Measurements from ENCODE around the gene ATP5PD. TPM values are rescaled to one million over a fixed set of nuclear protein-coding genes. Genes with fewer than 3 reads are reported as not detected.
A peak's percentile ranks its signal among the peaks of the same experiment; 100 is the strongest.
"Not testable (repeated sequence)": the region's sequence is repeated elsewhere in the genome, so short reads cannot be mapped to it uniquely, and the experiment has no call there.

ATP5PD gene
- total RNA-seq, 1 donor from 2014 or later, result 188 TPM

GRCh38 chr17:75024686-75025397 lies 21.9 kb downstream of the ATP5PD start:
- no peak for DNase-seq (ENCODE audit: low read depth in 2 of 2)

- DNase-seq (ENCODE audit: low read depth in 2 of 2), result no peak
These were observed 26.2 kb downstream of the ATP5PD start for GRCh38 chr17:75020331-75021110.

GRCh38 chr17:75019710-75020109 lies 27.1 kb downstream of the ATP5PD start:
- no peak for DNase-seq (ENCODE audit: low read depth in 2 of 2)

GRCh38 chr17:75019146-75019545 lies 27.6 kb downstream of the ATP5PD start:
- DNase-seq (ENCODE audit: low read depth in 2 of 2), result no peak

GRCh38 chr17:75013092-75013559 lies 33.6 kb downstream of the ATP5PD start:
- DNase-seq (ENCODE audit: low read depth in 2 of 2), result no peak

GRCh38 chr17:75012346-75013091 lies 34.2 kb downstream of the ATP5PD start, which contains the start of gene MRPL58:
MRPL58 (plus strand) TSS chr17:75012670; CDS start chr17:75012687, 17 bp downstream.
- peak; percentile 64 to 81 for DNase-seq (ENCODE audit: low read depth in 2 of 2)

- DNase-seq (ENCODE audit: low read depth in 2 of 2), result no peak
These were observed 34.7 kb downstream of the ATP5PD start for GRCh38 chr17:75012096-75012345.

GRCh38 chr17:75011401-75012095 lies 35.2 kb downstream of the ATP5PD start:
- DNase-seq (ENCODE audit: low read depth in 2 of 2), result peak; percentile 49 to 71

- peak; percentile 92 to 99 for DNase-seq (ENCODE audit: low read depth in 2 of 2)
These were observed 35.9 kb downstream of the ATP5PD start for GRCh38 chr17:75010683-75011400.

GRCh38 chr17:75009139-75009724 lies 37.5 kb downstream of the ATP5PD start:
- no peak for DNase-seq (ENCODE audit: low read depth in 2 of 2)

GRCh38 chr17:75008373-75008772 lies 38.4 kb downstream of the ATP5PD start:
- no peak for DNase-seq (ENCODE audit: low read depth in 2 of 2)

GRCh38 chr17:75006653-75007052 lies 40.1 kb downstream of the ATP5PD start:
- no peak for DNase-seq (ENCODE audit: low read depth in 2 of 2)

- DNase-seq (ENCODE audit: low read depth in 2 of 2), result not testable (repeated sequence)
These were observed 40.7 kb downstream of the ATP5PD start for GRCh38 chr17:75006084-75006483.

GRCh38 chr17:75005291-75005690 lies 41.5 kb downstream of the ATP5PD start:
- no peak for DNase-seq (ENCODE audit: low read depth in 2 of 2)

GRCh38 chr17:75004371-75004770 lies 42.4 kb downstream of the ATP5PD start:
- no peak for DNase-seq (ENCODE audit: low read depth in 2 of 2)

GRCh38 chr17:75003957-75004355 lies 42.8 kb downstream of the ATP5PD start:
- DNase-seq (ENCODE audit: low read depth in 2 of 2), result no peak

- no peak for DNase-seq (ENCODE audit: low read depth in 2 of 2)
These were observed 43.5 kb downstream of the ATP5PD start for GRCh38 chr17:75003070-75003956.

- DNase-seq (ENCODE audit: low read depth in 2 of 2), result no peak
These were observed 44.6 kb downstream of the ATP5PD start for GRCh38 chr17:75001915-75002843.

All from dermis microvascular lymphatic vessel endothelial cell (primary cell).